T-helper 2 cell treated with Interferon-gamma antibody and Interleukin-4, amounts not matched to agents 5 μg/mL and 100 μg/mL, for 36 hours (primary cell): ENCODE data around the gene LUZP4.
"Not testable (repeated sequence)": the region's sequence is repeated elsewhere in the genome, so short reads cannot be mapped to it uniquely, and the experiment has no call there.

Experiments used
- DNase-seq: peaks from one replicate; pipeline ENCODE4 v3.0.0; 2021; ENCODE audit warnings: low spot score
- H3K27ac Mint-ChIP-seq: one replicate; pipeline ENCODE4 v1.8.0; 2021; ENCODE audit warnings: mild to moderate bottlenecking, mixed read lengths
- H3K27me3 Mint-ChIP-seq: one replicate; pipeline ENCODE4 v1.8.0; 2021; ENCODE audit warnings: low read depth, mixed read lengths
- H3K36me3 Mint-ChIP-seq: one replicate; pipeline ENCODE4 v1.8.0; 2021; ENCODE audit warnings: low read depth, mixed read lengths
- H3K4me1 Mint-ChIP-seq: one replicate; pipeline ENCODE4 v1.8.0; 2021; ENCODE audit warnings: low read depth, mixed read lengths
- H3K4me3 Mint-ChIP-seq: one replicate; pipeline ENCODE4 v1.8.0; 2022; ENCODE audit warnings: mild to moderate bottlenecking, moderate library complexity, mixed read lengths
- H3K9me3 Mint-ChIP-seq: one replicate; pipeline ENCODE4 v1.8.0; 2021; ENCODE audit warnings: mixed read lengths

Gene LUZP4

GRCh38 chrX:115311601-115312001, 22.1 kb downstream of the LUZP4 start:
- H3K27ac Mint-ChIP-seq, result no peak overlapping the region
- no peaks in the 10 kb centered on the region for H3K9me3 Mint-ChIP-seq
- H3K36me3 Mint-ChIP-seq, result no peaks in the 10 kb centered on the region
- no peak overlapping the region for H3K4me3 Mint-ChIP-seq
- no peaks in the 10 kb centered on the region for H3K4me1 Mint-ChIP-seq
- DNase-seq, result no peak
- H3K27me3 Mint-ChIP-seq, result no peaks in the 10 kb centered on the region

- H3K4me1 Mint-ChIP-seq, result no peaks in the 10 kb centered on the region
- no peak for DNase-seq
- H3K36me3 Mint-ChIP-seq, result no peaks in the 10 kb centered on the region
- no peaks in the 10 kb centered on the region for H3K9me3 Mint-ChIP-seq
- H3K27me3 Mint-ChIP-seq, result no peaks in the 10 kb centered on the region
- no peak overlapping the region for H3K27ac Mint-ChIP-seq
- no peak overlapping the region for H3K4me3 Mint-ChIP-seq
These were observed 28.6 kb downstream of the LUZP4 start for GRCh38 chrX:115318139-115318538.

DNA sequence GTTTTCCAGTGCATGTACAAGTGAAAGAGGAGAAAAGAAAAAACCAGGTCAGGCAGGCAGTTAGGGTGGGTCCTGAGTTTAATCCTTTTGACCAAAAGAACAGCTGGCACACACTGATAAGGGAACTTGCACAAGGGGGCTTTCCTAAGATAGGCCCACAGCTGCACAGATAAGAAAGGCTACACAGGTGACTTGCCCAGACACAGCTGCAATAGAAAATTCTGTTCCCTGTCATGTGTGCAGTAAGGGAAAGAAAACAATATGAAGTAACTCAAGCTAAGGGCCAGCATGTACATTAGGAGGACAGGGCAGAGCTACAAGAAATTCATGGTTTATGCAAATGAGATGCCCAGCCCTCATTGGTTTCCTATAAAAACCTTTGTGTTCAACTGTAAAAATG, 32.9 kb downstream of the LUZP4 start:
- no peaks in the 10 kb centered on the region for H3K36me3 Mint-ChIP-seq
- DNase-seq, result no peak
- no peaks in the 10 kb centered on the region for H3K27me3 Mint-ChIP-seq
- no peak overlapping the region for H3K4me3 Mint-ChIP-seq
- H3K9me3 Mint-ChIP-seq, result no peaks in the 10 kb centered on the region
- no peak overlapping the region for H3K27ac Mint-ChIP-seq
- no peaks in the 10 kb centered on the region for H3K4me1 Mint-ChIP-seq

GRCh38 chrX:115324194-115324593, 34.7 kb downstream of the LUZP4 start:
- no peaks in the 10 kb centered on the region for H3K27me3 Mint-ChIP-seq
- DNase-seq, result no peak
- no peak overlapping the region for H3K27ac Mint-ChIP-seq
- no peaks in the 10 kb centered on the region for H3K9me3 Mint-ChIP-seq
- no peak overlapping the region for H3K4me3 Mint-ChIP-seq
- H3K4me1 Mint-ChIP-seq, result no peaks in the 10 kb centered on the region
- no peaks in the 10 kb centered on the region for H3K36me3 Mint-ChIP-seq

DNA sequence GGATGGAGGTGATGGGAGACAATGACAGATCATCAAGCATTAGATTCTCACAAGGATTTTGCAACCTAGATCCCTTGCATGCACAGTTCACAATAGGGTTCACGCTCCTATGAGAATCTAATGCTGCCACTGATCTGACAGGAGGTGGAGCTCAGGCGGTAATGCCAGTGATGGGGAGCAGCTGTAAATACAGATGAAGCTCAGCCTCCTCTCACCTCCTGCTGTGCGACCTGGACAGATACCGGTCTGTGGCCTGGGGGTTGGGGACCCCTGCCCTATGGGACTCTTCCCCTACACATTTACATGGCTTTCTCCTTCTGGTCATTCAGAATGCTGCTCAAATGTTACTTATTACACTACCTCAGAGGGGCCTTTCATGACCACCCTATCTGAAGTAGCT, 39.8 kb downstream of the LUZP4 start:
- H3K27me3 Mint-ChIP-seq, DNase-seq: not testable (repeated sequence)

DNA sequence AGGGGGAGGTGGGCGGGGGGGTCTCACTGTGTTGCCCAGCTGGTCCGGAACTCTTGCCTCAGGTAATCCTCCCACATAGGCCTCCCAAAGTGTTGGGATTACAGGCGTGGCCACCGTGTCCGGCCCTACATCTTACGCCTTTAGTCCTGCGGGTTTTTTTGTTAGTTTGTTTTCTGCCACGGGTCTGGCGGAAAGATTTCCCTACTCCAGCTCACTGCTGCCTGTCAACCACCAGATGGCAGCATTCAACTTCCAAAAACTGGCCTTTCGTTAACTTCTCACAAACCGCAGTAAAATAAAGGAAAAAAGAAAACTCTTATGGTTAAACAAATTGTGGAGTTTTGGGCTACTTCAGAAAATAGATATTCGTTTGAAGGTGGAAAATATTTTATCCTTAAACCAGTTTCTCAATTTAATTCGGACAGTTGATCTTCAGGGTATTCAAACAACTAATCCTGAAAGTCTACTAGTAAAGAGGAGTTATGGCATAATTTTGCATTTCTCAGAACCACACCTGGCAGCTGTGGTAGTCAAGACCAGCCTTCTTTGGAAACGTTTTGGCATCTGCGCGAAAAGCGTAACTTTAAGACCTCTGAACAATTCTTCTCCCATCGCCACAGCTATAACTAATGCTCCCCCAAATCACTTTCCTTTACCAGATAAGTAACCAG, 41.1 kb downstream of the LUZP4 start:
- H3K27ac Mint-ChIP-seq, result no peak overlapping the region
- H3K4me1 Mint-ChIP-seq, result no peaks in the 10 kb centered on the region
- H3K9me3 Mint-ChIP-seq, result no peaks in the 10 kb centered on the region
- H3K36me3 Mint-ChIP-seq, result no peaks in the 10 kb centered on the region
- H3K27me3 Mint-ChIP-seq, result no peaks in the 10 kb centered on the region
- H3K4me3 Mint-ChIP-seq, result no peak overlapping the region
- DNase-seq, result no peak

More for the DNA sequence above, 39.8 kb downstream of the LUZP4 start:
- H3K4me1 Mint-ChIP-seq, H3K36me3 Mint-ChIP-seq, H3K4me3 Mint-ChIP-seq, H3K27ac Mint-ChIP-seq, H3K9me3 Mint-ChIP-seq: not testable (repeated sequence)

GRCh38 chrX:115332832-115333231, 43.3 kb downstream of the LUZP4 start:
- Mint-ChIP-seq H3K4me3 (no peak overlapping the region), H3K4me1 (no peaks in the 10 kb centered on the region), H3K27ac (no peak overlapping the region), H3K27me3 (no peaks in the 10 kb centered on the region), H3K9me3 (no peaks in the 10 kb centered on the region), H3K36me3 (no peaks in the 10 kb centered on the region)
- no peak for DNase-seq

- Mint-ChIP-seq H3K4me1 (no peaks in the 10 kb centered on the region), H3K27me3 (no peaks in the 10 kb centered on the region), H3K9me3 (no peaks in the 10 kb centered on the region), H3K27ac (no peak overlapping the region), H3K36me3 (no peaks in the 10 kb centered on the region), H3K4me3 (no peak overlapping the region)
- no peak for DNase-seq
These were observed 43.9 kb downstream of the LUZP4 start for GRCh38 chrX:115333446-115333845.

DNA sequence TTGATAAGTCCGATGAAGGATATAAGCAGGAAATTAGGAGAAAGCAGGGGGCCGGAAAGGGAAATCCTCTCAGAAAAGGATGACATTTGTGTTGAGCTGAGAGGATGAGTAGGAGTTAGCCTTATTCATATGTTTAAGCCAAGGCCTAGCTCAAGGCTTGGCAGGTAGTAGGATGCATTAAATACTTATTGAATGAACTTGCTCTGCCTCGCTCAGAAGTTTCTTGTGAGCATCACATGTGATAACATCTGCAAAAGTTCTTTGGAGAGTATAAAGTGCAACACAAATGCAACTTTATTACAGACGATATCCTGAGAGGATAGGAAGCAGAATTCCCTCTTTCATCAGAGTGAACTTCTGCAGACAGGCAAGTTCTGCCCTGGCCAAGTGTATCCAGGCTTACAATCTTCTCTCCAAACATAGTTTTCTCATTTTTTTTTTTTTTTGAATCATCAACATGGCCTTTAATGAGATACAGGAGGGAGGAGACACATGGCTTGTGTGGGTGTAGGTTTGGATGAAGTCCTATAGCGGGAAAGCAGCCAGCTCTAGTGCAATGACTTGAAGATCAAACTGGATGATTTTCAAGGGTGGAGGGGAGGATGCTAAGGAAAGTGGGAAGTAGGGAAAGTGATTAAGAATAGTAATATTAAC, 48.1 kb downstream of the LUZP4 start:
- no peak overlapping the region for H3K27ac Mint-ChIP-seq
- H3K27me3 Mint-ChIP-seq, result no peaks in the 10 kb centered on the region
- H3K4me1 Mint-ChIP-seq, result no peaks in the 10 kb centered on the region
- no peak overlapping the region for H3K4me3 Mint-ChIP-seq
- no peaks in the 10 kb centered on the region for H3K9me3 Mint-ChIP-seq
- no peak for DNase-seq
- no peaks in the 10 kb centered on the region for H3K36me3 Mint-ChIP-seq

DNA sequence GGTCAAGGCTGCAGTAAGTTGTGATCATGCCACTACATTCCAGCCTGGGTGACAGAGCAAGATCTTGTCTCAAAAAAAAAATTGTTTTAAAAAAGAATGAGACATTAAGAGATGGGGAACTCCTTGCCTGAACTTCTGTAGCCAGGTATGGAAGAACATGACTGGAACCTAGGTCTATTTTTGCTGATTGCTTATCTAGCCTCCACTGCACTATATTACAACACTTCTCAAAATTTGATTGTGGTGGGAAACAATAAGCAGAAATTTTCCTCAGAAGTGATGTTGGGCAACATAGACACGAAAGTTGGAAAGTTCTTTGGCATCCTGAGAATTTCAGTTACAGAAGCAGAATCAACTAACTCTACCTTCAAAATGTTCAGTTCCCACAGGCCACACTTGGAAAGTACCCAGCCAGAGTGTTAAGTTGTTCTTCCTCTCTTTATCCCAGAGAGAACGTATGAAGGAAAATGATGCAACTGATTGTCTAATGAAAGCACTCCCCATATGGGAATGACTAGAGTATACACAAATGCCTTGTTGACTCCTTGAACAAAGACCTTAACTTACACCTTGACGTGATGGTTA, 50.0 kb downstream of the LUZP4 start:
- no peaks in the 10 kb centered on the region for H3K4me1 Mint-ChIP-seq
- no peak overlapping the region for H3K4me3 Mint-ChIP-seq
- no peaks in the 10 kb centered on the region for H3K36me3 Mint-ChIP-seq
- no peak for DNase-seq
- no peaks in the 10 kb centered on the region for H3K9me3 Mint-ChIP-seq
- no peak overlapping the region for H3K27ac Mint-ChIP-seq
- no peaks in the 10 kb centered on the region for H3K27me3 Mint-ChIP-seq

- no peak overlapping the region for H3K27ac Mint-ChIP-seq
- H3K27me3 Mint-ChIP-seq, result no peaks in the 10 kb centered on the region
- no peaks in the 10 kb centered on the region for H3K4me1 Mint-ChIP-seq
- no peaks in the 10 kb centered on the region for H3K36me3 Mint-ChIP-seq
- H3K9me3 Mint-ChIP-seq, result no peaks in the 10 kb centered on the region
- DNase-seq, result no peak
- no peak overlapping the region for H3K4me3 Mint-ChIP-seq
These were observed 51.9 kb downstream of the LUZP4 start for GRCh38 chrX:115341421-115341820.

GRCh38 chrX:115344885-115345614, 55.5 kb downstream of the LUZP4 start:
- Mint-ChIP-seq H3K4me1 (no peaks in the 10 kb centered on the region), H3K9me3 (no peaks in the 10 kb centered on the region), H3K27me3 (no peaks in the 10 kb centered on the region), H3K4me3 (no peak overlapping the region), H3K36me3 (no peaks in the 10 kb centered on the region), H3K27ac (no peak overlapping the region)
- no peak for DNase-seq

DNA sequence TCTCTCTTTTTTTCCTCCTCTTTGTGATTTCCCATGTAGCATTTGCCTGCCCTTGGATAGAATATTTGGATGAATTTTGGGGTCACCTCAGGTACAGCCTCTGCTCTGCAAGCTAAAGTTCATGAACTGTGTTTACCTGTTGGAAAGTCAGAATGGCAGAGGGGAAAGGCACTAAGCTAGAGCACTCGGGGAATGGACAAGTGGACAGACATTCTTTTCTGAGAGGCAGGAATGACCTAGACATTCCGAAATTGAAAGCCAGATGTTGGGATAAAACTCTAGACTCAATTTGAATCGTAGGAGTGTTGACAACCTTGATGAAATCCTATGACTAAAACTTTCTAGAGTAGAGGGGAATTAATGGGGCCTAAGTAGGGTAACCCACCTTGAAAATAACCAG, 56.1 kb downstream of the LUZP4 start:
- Mint-ChIP-seq H3K27ac (no peak overlapping the region), H3K36me3 (no peaks in the 10 kb centered on the region), H3K27me3 (no peaks in the 10 kb centered on the region), H3K4me3 (no peak overlapping the region), H3K9me3 (no peaks in the 10 kb centered on the region), H3K4me1 (no peaks in the 10 kb centered on the region)
- no peak for DNase-seq

- not testable (repeated sequence) for H3K27me3 Mint-ChIP-seq, H3K36me3 Mint-ChIP-seq, H3K27ac Mint-ChIP-seq, DNase-seq, H3K9me3 Mint-ChIP-seq, H3K4me3 Mint-ChIP-seq, H3K4me1 Mint-ChIP-seq
These were observed 57.2 kb downstream of the LUZP4 start for GRCh38 chrX:115346738-115347137.
